GM06990 (cell line): Measurements from ENCODE around the gene ZNF486.
"Not testable (repeated sequence)": the region's sequence is repeated elsewhere in the genome, so short reads cannot be mapped to it uniquely, and the experiment has no call there.

Experiments
- DNase-seq: peaks from one replicate; pipeline ENCODE4 v3.0.0-alpha.2; 2011; ENCODE audit not compliant: insufficient read length; ENCODE audit errors: extremely low read depth
- H3K27me3 ChIP-seq: replicated peaks from 2 replicates; pipeline ENCODE4 v1.6.0; 2011; ENCODE audit warnings: low read length; ENCODE audit not compliant: control insufficient read depth, insufficient read depth
- H3K36me3 ChIP-seq: 2 replicates; pipeline ENCODE4 v1.5.1; 2011; ENCODE audit warnings: low read length; ENCODE audit not compliant: control insufficient read depth, insufficient read depth
- H3K4me3 ChIP-seq: replicated peaks from 2 replicates; pipeline ENCODE4 v1.5.1; 2011; ENCODE audit warnings: low read depth, mild to moderate bottlenecking, control low read depth, low read length
- CTCF ChIP-seq: IDR thresholded peaks from 2 replicates; pipeline ENCODE4 v1.5.1; 2011; ENCODE audit warnings: low read length, control low read depth, mild to moderate bottlenecking, inconsistent platforms; ENCODE audit not compliant: insufficient read depth, poor library complexity, severe bottlenecking

Gene ZNF486

GRCh38 chr19:20171285-20171684, 4.3 kb downstream of the ZNF486 start:
- Histone ChIP-seq H3K36me3 (no peaks in the 10 kb centered on the region), H3K4me3 (no peak overlapping the region), H3K27me3 (no peaks in the 10 kb centered on the region)
- TF ChIP-seq CTCF = no peak
- no peak for DNase-seq

GRCh38 chr19:20175848-20176247, 8.8 kb downstream of the ZNF486 start:
- not testable (repeated sequence) for H3K36me3 ChIP-seq, H3K4me3 ChIP-seq, DNase-seq, H3K27me3 ChIP-seq

- not testable (repeated sequence) for H3K27me3 ChIP-seq, H3K36me3 ChIP-seq, H3K4me3 ChIP-seq, DNase-seq
Measured at GRCh38 chr19:20179956-20180355, 12.9 kb downstream of the ZNF486 start.

- no peaks in the 10 kb centered on the region for H3K27me3 ChIP-seq
- no peak overlapping the region for H3K4me3 ChIP-seq
- TF ChIP-seq CTCF = no peak
- H3K36me3 ChIP-seq = no peaks in the 10 kb centered on the region
- no peak for DNase-seq
Measured at GRCh38 chr19:20182222-20182785, 15.3 kb downstream of the ZNF486 start.

- TF ChIP-seq CTCF = no peak
- no peak for DNase-seq
- H3K4me3 ChIP-seq = no peak overlapping the region
- H3K36me3 ChIP-seq = no peaks in the 10 kb centered on the region
- no peaks in the 10 kb centered on the region for H3K27me3 ChIP-seq
Measured at GRCh38 chr19:20186174-20186573, 19.2 kb downstream of the ZNF486 start.

GRCh38 chr19:20197747-20198146, 30.7 kb downstream of the ZNF486 start:
- Histone ChIP-seq H3K36me3 (no peaks in the 10 kb centered on the region), H3K4me3 (no peak overlapping the region), H3K27me3 (no peaks in the 10 kb centered on the region)
- no peak for DNase-seq
- no peak for TF ChIP-seq CTCF

GRCh38 chr19:20209051-20209450, 42.0 kb downstream of the ZNF486 start:
- H3K36me3 ChIP-seq = no peaks in the 10 kb centered on the region
- H3K27me3 ChIP-seq = no peaks in the 10 kb centered on the region
- no peak overlapping the region for H3K4me3 ChIP-seq
- TF ChIP-seq CTCF = no peak
- DNase-seq = no peak

GRCh38 chr19:20214366-20214765, 47.4 kb downstream of the ZNF486 start:
- not testable (repeated sequence) for H3K4me3 ChIP-seq, DNase-seq, H3K36me3 ChIP-seq, H3K27me3 ChIP-seq

- not testable (repeated sequence) for H3K27me3 ChIP-seq, H3K4me3 ChIP-seq, H3K36me3 ChIP-seq, DNase-seq
Measured at GRCh38 chr19:20221605-20222004, 54.6 kb downstream of the ZNF486 start.
